Keratinocyte (primary cell): Measurements from ENCODE around the gene REG4. TPM values are rescaled to one million over a fixed set of nuclear protein-coding genes. Genes with fewer than 3 reads are reported as not detected.

Source experiments
- DNase-seq: peaks from one replicate; pipeline ENCODE4 v3.0.0-alpha.2; 2011; ENCODE audit warnings: low read depth, missing footprints, low spot score
- FAIRE-seq: peaks from 2 replicates; lab custom pipeline; 2011; peaks lifted over from hg19 to GRCh38; lab: Jason Lieb, UNC
- H2AFZ ChIP-seq: 2 replicates; pipeline ENCODE4 v1.6.0; 2012; ENCODE audit warnings: low read length, control low read depth, inconsistent platforms; ENCODE audit not compliant: control insufficient read depth
- H3K27ac ChIP-seq: 2 replicates; pipeline ENCODE4 v1.5.1; 2011; ENCODE audit warnings: low read length; ENCODE audit not compliant: control insufficient read depth, insufficient read depth
- H3K27me3 ChIP-seq: 3 replicates; pipeline ENCODE4 v1.6.0; 2011; ENCODE audit warnings: low read length; ENCODE audit not compliant: control insufficient read depth, insufficient read depth; ENCODE audit errors: extremely low read depth
- H3K36me3 ChIP-seq, 2 experiments: 2 replicates in 1 of 2; 3 replicates in 1 of 2; pipeline ENCODE4 v1.5.1; 2011; ENCODE audit warnings: low read length in 2 of 2, mild to moderate bottlenecking in 1 of 2; ENCODE audit not compliant: control insufficient read depth in 2 of 2, insufficient read depth in 2 of 2; ENCODE audit errors: extremely low read depth in 1 of 2
- H3K4me1 ChIP-seq: 3 replicates; pipeline ENCODE4 v1.5.1; 2011; ENCODE audit warnings: low read length; ENCODE audit not compliant: control insufficient read depth, insufficient read depth; ENCODE audit errors: extremely low read depth
- H3K4me2 ChIP-seq: 3 replicates; pipeline ENCODE4 v1.6.0; 2011; ENCODE audit warnings: low read depth, low read length; ENCODE audit not compliant: control insufficient read depth, insufficient read depth; ENCODE audit errors: extremely low read depth
- H3K4me3 ChIP-seq, 3 experiments: fragments of 200-600 bp in 1 of 3; sonication (generic) in 1 of 3; 2 replicates in 2 of 3; 3 replicates in 1 of 3; pipeline ENCODE4 v1.5.1; 2011 to 2016; ENCODE audit warnings: low read length in 3 of 3, mild to moderate bottlenecking in 3 of 3, control low read depth in 2 of 3, inconsistent platforms in 1 of 3, low read depth in 1 of 3, mixed read lengths in 1 of 3, mixed run types in 1 of 3, moderate library complexity in 1 of 3; ENCODE audit not compliant: control insufficient read depth in 2 of 3, insufficient read depth in 2 of 3; ENCODE audit errors: extremely low read depth in 1 of 3
- H3K79me2 ChIP-seq: 2 replicates; pipeline ENCODE4 v1.6.0; 2012; ENCODE audit warnings: low read length; ENCODE audit not compliant: control insufficient read depth, insufficient read depth
- H3K9ac ChIP-seq: 3 replicates; pipeline ENCODE4 v1.6.0; 2011; ENCODE audit warnings: low read length; ENCODE audit not compliant: control insufficient read depth, insufficient read depth; ENCODE audit errors: extremely low read depth
- H3K9me1 ChIP-seq: 3 replicates; pipeline ENCODE4 v1.6.0; 2011; ENCODE audit warnings: low read length; ENCODE audit not compliant: control insufficient read depth, insufficient read depth; ENCODE audit errors: extremely low read depth
- H3K9me3 ChIP-seq: 2 replicates; pipeline ENCODE4 v1.5.1; 2012; ENCODE audit warnings: low read depth, low read length; ENCODE audit not compliant: control insufficient read depth
- H4K20me1 ChIP-seq: 3 replicates; pipeline ENCODE4 v1.6.0; 2011; ENCODE audit warnings: low read length; ENCODE audit not compliant: control insufficient read depth, insufficient read depth; ENCODE audit errors: extremely low read depth
- EZH2 ChIP-seq: IDR thresholded peaks from one replicate; pipeline ENCODE4 v1.6.1; 2012; ENCODE audit warnings: inconsistent platforms, mild to moderate bottlenecking, low read length, moderate library complexity
- dilution Hi-C: fragments of 300-500 bp; cut with MboI; formaldehyde crosslinking; loops from one replicate; pipeline ENCODE4 v1.7.0; 2020; ENCODE audit warnings: low sequenced_read_pairs; ENCODE audit not compliant: extremely low pct_ligation_motif_present
- polyA plus RNA-seq, 5 experiments: library from polyadenylated mRNA; depleted of rRNA in 3 of 5; stranded (reverse) in 3 of 5; stranded (forward) in 1 of 5; unstranded in 1 of 5; fragments of >200 nt; gene quantifications; 1 replicate in 1 of 5; 2 replicates in 3 of 5; 3 replicates in 1 of 5; pipeline versions ENCODE4 v1.2.1 to v1.2.3, GENCODE V29; 2011 to 2012; ENCODE audit warnings: missing spikeins in 2 of 5, low read depth in 1 of 5, low replicate concordance in 1 of 5
- TF ChIP-seq, protein P1 (sequence below), 3 experiments: IDR thresholded peaks in 1 of 3; conservative IDR thresholded peaks in 1 of 3; optimal IDR thresholded peaks in 1 of 3; 2 replicates in 2 of 3; 3 replicates in 1 of 3; pipeline versions ENCODE3 to v1.5.1; 2011; ENCODE audit warnings: low read length in 3 of 3, mild to moderate bottlenecking in 3 of 3, moderate library complexity in 2 of 3, control low read depth in 1 of 3, inconsistent platforms in 1 of 3; ENCODE audit not compliant: insufficient read depth in 2 of 3; ENCODE audit errors: extremely low read depth in 1 of 3

Gene REG4
- polyA plus RNA-seq, 1 donor (not counting 4 experiments of a cell fraction or from before 2014, with no cell fraction given): not detected

DNA sequence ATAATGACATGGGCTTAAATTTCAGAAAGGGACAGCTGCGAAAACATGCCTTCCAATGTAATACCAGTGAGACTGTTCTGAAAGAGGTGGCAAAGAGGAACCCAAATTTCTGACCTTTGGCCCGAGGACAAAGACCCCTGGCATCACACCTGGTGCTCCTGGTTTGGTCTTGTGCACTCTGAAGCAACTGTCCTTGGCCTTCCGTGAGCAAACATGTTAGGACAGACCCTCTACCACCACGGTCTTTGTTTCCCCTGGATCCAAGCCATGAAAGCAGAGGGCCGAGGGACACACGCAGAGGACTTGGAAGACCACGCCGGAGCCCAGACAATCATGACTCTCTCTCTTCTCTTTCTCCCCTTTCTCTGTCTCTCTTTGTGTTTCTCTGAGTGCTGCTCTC is 6.0 kb downstream of the REG4 start:
- no peak overlapping the region for H3K9ac ChIP-seq
- dilution Hi-C loops: no loop called here
- no peaks in the 10 kb centered on the region for H3K9me3 ChIP-seq
- TF ChIP-seq, protein P1, sequence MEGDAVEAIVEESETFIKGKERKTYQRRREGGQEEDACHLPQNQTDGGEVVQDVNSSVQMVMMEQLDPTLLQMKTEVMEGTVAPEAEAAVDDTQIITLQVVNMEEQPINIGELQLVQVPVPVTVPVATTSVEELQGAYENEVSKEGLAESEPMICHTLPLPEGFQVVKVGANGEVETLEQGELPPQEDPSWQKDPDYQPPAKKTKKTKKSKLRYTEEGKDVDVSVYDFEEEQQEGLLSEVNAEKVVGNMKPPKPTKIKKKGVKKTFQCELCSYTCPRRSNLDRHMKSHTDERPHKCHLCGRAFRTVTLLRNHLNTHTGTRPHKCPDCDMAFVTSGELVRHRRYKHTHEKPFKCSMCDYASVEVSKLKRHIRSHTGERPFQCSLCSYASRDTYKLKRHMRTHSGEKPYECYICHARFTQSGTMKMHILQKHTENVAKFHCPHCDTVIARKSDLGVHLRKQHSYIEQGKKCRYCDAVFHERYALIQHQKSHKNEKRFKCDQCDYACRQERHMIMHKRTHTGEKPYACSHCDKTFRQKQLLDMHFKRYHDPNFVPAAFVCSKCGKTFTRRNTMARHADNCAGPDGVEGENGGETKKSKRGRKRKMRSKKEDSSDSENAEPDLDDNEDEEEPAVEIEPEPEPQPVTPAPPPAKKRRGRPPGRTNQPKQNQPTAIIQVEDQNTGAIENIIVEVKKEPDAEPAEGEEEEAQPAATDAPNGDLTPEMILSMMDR (optimal IDR thresholded peaks at IDR 0.05 in 1 of 3, IDR thresholded peaks at IDR 0.05 in 1 of 3, conservative IDR thresholded peaks at IDR 0.05 in 1 of 3; ENCODE audit: extremely low read depth in 1 of 3, insufficient read depth in 2 of 3, low read length in 3 of 3): no peak
- TF ChIP-seq EZH2: no peak
- FAIRE-seq (no peak), DNase-seq (no peak)
- no peaks in the 10 kb centered on the region for H3K9me1 ChIP-seq
- no peaks in the 10 kb centered on the region for H3K79me2 ChIP-seq
- no peaks in the 10 kb centered on the region for H3K4me1 ChIP-seq
- no peak overlapping the region for H3K4me2 ChIP-seq
- peaks cover 12% of the 10 kb centered on the region for H3K27me3 ChIP-seq
- no peaks in the 10 kb centered on the region for H3K36me3 ChIP-seq
- no peak overlapping the region for H2AFZ ChIP-seq
- H3K4me3 ChIP-seq: no peak overlapping the region
- no peaks in the 10 kb centered on the region for H4K20me1 ChIP-seq
- no peak overlapping the region for H3K27ac ChIP-seq

DNA sequence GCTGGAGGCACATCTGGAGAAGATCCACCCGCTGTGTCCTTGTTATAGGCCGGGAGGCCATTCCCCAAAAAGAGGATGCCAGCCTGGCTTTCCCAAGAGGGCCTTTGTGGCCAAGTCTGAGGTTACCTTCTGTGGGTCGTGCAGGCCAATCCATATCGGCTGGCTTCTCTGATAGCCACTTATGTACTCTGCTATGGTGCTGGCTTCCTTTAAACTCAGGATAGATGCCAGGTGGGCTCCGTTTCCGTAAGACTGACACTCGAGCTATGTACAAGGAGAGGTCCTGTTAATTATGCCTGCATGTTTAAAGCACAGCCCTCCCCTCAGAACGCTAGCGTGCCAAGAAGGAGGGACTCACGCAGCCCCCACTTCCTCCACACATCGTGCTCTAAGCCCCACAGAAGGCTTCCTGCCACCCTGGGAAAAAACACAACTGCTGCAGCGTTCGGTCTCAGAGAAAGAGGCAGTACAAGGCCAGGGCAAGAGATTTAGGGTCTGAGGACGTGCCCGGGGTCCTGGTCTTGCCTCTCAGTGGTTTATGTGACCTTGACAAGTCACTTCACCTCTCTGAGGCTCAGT is 11.6 kb downstream of the REG4 start:
- Histone ChIP-seq H3K9ac (no peak overlapping the region), H4K20me1 (no peaks in the 10 kb centered on the region), H3K27me3 (no peaks in the 10 kb centered on the region), H2AFZ (no peak overlapping the region), H3K9me3 (no peaks in the 10 kb centered on the region), H3K4me1 (no peaks in the 10 kb centered on the region), H3K4me3 (no peak overlapping the region), H3K27ac (no peak overlapping the region), H3K4me2 (no peak overlapping the region), H3K9me1 (no peaks in the 10 kb centered on the region), H3K79me2 (no peaks in the 10 kb centered on the region), H3K36me3 (no peaks in the 10 kb centered on the region)
- DNase-seq: no peak
- dilution Hi-C loops: no loop called here
- TF ChIP-seq EZH2: no peak
- TF ChIP-seq, protein P1 (optimal IDR thresholded peaks at IDR 0.05 in 1 of 3, IDR thresholded peaks at IDR 0.05 in 1 of 3, conservative IDR thresholded peaks at IDR 0.05 in 1 of 3; ENCODE audit: extremely low read depth in 1 of 3, insufficient read depth in 2 of 3, low read length in 3 of 3): no peak
- no peak for FAIRE-seq
